ENCODE data around the gene DLK1.

Gene DLK1

DNA sequence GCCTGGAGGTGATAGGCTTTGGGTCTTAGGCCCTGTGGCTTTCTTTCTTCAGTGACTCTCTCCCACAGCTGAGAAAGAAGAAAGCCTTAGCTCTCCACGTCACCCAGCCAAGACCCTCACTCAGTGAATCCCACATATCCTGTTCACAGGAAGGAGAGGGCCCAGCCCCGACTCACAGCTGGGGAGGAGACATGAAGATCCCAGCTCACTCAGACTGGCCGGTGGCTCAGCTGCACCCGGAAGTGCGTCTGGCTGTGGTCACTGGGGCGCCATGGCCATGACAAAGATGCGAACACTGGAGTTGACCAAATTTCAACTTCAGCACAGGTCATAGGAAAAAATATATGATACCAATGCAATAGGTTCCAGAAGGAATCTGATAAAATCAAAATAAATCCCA is 14.2 kb downstream of the DLK1 start:
- TF ChIP-seq ZBTB7A (IDR thresholded peaks at IDR 0.05; ENCODE audit: low read depth) (no peak), CEBPB (IDR thresholded peaks at IDR 0.05) (no peak), USF1 (IDR thresholded peaks at IDR 0.05) (no peak), FOXM1 (IDR thresholded peaks at IDR 0.05; ENCODE audit: borderline replicate concordance, low read depth) (no peak), TEAD4 (IDR thresholded peaks at IDR 0.05) (no peak), RAD21 (IDR thresholded peaks at IDR 0.05; ENCODE audit: low read depth) (no peak), REST (IDR thresholded peaks at IDR 0.05; ENCODE audit: low read depth) (no peak), EGR1 (IDR thresholded peaks at IDR 0.05) (no peak), CREB1 (IDR thresholded peaks at IDR 0.05; ENCODE audit: low read depth) (no peak), YY1 (IDR thresholded peaks at IDR 0.05; ENCODE audit: low read depth) (no peak), TCF12 (IDR thresholded peaks at IDR 0.05; ENCODE audit: low read depth) (no peak), TAF1 (IDR thresholded peaks at IDR 0.05; ENCODE audit: low read depth) (no peak)
- TF ChIP-seq, protein P1, sequence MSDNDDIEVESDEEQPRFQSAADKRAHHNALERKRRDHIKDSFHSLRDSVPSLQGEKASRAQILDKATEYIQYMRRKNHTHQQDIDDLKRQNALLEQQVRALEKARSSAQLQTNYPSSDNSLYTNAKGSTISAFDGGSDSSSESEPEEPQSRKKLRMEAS (IDR thresholded peaks at IDR 0.05): no peak

GRCh38 chr14:100741966-100742365 is 15.3 kb downstream of the DLK1 start:
- TF ChIP-seq NFIC (IDR thresholded peaks at IDR 0.05) (no peak), EGR1 (IDR thresholded peaks at IDR 0.05) (no peak), RAD21 (IDR thresholded peaks at IDR 0.05; ENCODE audit: low read depth) (no peak), ZBTB7A (IDR thresholded peaks at IDR 0.05; ENCODE audit: low read depth) (no peak)
- TF ChIP-seq, protein P1 (IDR thresholded peaks at IDR 0.05): no peak

DNA sequence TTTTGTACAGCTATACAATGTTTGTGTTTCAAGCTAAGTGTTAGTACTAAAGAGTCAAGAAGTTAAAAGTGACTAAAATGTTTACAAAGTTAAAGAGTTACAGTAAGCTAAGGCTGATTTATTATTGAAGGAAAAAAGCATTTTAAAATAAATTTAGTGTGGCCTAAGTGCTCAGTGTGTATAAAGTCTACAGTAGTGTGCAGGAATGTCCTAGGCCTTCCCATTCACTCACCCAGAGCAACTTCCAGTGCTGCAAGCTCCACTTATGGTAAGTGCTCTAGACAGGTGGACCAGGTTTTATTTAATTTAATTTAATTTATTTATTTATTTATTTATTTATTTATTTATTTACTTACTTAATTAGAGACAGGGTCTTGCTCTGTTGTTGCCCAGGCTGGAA is 19.6 kb downstream of the DLK1 start:
- TF ChIP-seq EGR1 (IDR thresholded peaks at IDR 0.05) (no peak), REST (IDR thresholded peaks at IDR 0.05; ENCODE audit: low read depth) (no peak)

DNA sequence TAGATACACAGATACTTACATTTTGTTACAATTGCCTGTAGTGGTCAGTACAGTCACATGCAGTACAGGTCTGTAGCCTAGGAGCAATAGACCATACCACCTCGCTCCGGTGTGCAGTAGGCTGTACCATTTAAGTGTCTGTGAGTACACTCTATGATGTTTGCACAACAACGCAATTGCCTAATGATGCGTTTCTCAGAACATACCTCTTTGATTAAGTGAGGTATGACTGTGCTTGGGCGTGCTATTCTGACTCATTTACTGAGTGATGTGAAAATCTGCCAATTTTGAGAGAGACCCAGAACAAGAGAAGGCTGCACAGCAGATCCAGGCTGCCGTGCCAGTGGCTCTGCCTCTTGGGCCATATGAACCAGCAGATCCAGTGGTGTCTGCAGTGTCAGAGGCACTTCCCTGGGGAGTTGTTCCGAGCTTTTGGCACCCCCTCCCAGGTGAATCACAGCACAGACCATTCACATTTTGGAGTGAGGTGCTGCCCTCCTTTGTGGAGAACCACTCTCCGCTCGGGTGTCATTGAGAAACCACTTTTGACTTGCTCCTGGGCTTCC is 20.4 kb downstream of the DLK1 start:
- TF ChIP-seq EP300 (IDR thresholded peaks at IDR 0.05; ENCODE audit: borderline replicate concordance) (no peak), TAF1 (IDR thresholded peaks at IDR 0.05; ENCODE audit: low read depth) (no peak), ZBTB7A (IDR thresholded peaks at IDR 0.05; ENCODE audit: low read depth) (no peak), FOXM1 (IDR thresholded peaks at IDR 0.05; ENCODE audit: borderline replicate concordance, low read depth) (no peak), USF1 (IDR thresholded peaks at IDR 0.05) (no peak), EGR1 (IDR thresholded peaks at IDR 0.05) (no peak)
- TF ChIP-seq, protein P1 (IDR thresholded peaks at IDR 0.05): no peak

DNA sequence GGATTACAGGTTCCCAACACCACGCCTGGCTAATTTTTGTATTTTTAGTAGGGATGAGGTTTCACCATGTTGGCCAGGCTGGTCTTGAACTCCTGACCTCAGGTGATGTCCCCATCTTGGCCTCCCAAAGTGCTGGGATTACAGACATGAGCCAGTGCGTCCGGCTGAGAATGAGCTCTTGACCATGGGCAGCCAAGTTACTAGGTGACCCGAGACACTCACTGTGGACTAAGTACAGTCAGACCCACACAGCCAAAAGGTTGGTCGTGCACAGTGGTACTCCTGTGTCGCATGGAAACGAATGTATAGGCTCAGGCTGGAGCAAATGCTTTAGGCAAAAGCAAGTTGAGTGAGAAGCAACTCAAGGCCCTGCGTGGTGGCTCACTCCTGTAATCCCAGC is 21.0 kb downstream of the DLK1 start:
- TF ChIP-seq ZBTB7A (IDR thresholded peaks at IDR 0.05; ENCODE audit: low read depth) (no peak), YY1 (IDR thresholded peaks at IDR 0.05; ENCODE audit: low read depth) (no peak), FOXM1 (IDR thresholded peaks at IDR 0.05; ENCODE audit: borderline replicate concordance, low read depth) (no peak), TCF12 (IDR thresholded peaks at IDR 0.05; ENCODE audit: low read depth) (no peak), EGR1 (IDR thresholded peaks at IDR 0.05) (no peak), TAF1 (IDR thresholded peaks at IDR 0.05; ENCODE audit: low read depth) (no peak)
- TF ChIP-seq, protein P1 (IDR thresholded peaks at IDR 0.05): no peak

- no peak for TF ChIP-seq RAD21 (IDR thresholded peaks at IDR 0.05; ENCODE audit: low read depth)
- TF ChIP-seq FOXM1 (IDR thresholded peaks at IDR 0.05; ENCODE audit: borderline replicate concordance, low read depth): no peak
- no peak for TF ChIP-seq EGR1 (IDR thresholded peaks at IDR 0.05)
- no peak for TF ChIP-seq TEAD4 (IDR thresholded peaks at IDR 0.05)
- TF ChIP-seq EP300 (IDR thresholded peaks at IDR 0.05; ENCODE audit: borderline replicate concordance): no peak
- no peak for TF ChIP-seq CREB1 (IDR thresholded peaks at IDR 0.05; ENCODE audit: low read depth)
- no peak for TF ChIP-seq ZBTB7A (IDR thresholded peaks at IDR 0.05; ENCODE audit: low read depth)
- no peak for TF ChIP-seq TAF1 (IDR thresholded peaks at IDR 0.05; ENCODE audit: low read depth)
- TF ChIP-seq TCF12 (IDR thresholded peaks at IDR 0.05; ENCODE audit: low read depth): no peak
- no peak for TF ChIP-seq YY1 (IDR thresholded peaks at IDR 0.05; ENCODE audit: low read depth)
- TF ChIP-seq, protein P1 (IDR thresholded peaks at IDR 0.05): no peak
- TF ChIP-seq NFIC (IDR thresholded peaks at IDR 0.05): no peak
- no peak for TF ChIP-seq REST (IDR thresholded peaks at IDR 0.05; ENCODE audit: low read depth)
- no peak for TF ChIP-seq CEBPB (IDR thresholded peaks at IDR 0.05)
- no peak for TF ChIP-seq USF1 (IDR thresholded peaks at IDR 0.05)
These were observed 21.7 kb downstream of the DLK1 start for GRCh38 chr14:100748403-100748802.
